GM13977 (cell line): ENCODE data around the gene IP6K1.
"Not testable (repeated sequence)": the region's sequence is repeated elsewhere in the genome, so short reads cannot be mapped to it uniquely, and the experiment has no call there.

Experiments used
- DNase-seq: peaks from one replicate; pipeline ENCODE4 v3.0.0; 2012; ENCODE audit warnings: low spot score
- in situ Hi-C: fragments of 300-500 bp; cut with MboI; formaldehyde crosslinking; loops from one replicate; pipeline ENCODE4 v1.12.0; 2022; ENCODE audit warnings: low sequenced_read_pairs, low pct_unique_long_range_greater_than_20kb, mixed read lengths, inconsistent platforms; ENCODE audit not compliant: unreplicated experiment
- TF ChIP-seq, protein P1 (sequence below): IDR thresholded peaks from 2 replicates; pipeline ENCODE4 v1.5.1; 2012; ENCODE audit warnings: mild to moderate bottlenecking, control low read depth; ENCODE audit not compliant: insufficient read depth; ENCODE audit errors: extremely low read depth, missing control alignments

The IP6K1 gene

DNA sequence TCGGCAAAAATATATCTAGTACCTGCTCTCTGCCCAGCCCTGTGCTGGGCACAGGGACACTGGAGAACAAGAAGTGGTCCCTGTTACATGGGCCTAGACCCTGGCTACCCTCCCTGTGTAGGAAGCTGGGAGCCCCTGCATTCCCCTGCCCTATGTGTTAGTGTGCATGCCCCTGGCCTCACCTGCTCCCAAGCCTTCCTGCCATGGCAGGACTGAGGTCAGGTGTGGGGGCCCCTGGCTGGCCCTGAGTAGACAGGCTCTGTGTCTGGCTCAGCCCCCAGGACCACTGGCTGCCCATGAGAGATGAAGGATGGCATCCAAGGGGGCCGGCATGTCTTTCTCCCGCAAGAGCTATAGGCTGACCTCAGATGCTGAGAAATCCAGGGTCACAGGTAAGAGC lies 95.5 kb downstream of the IP6K1 start:
- in situ Hi-C loops, DNase-seq: not testable (repeated sequence)

DNA sequence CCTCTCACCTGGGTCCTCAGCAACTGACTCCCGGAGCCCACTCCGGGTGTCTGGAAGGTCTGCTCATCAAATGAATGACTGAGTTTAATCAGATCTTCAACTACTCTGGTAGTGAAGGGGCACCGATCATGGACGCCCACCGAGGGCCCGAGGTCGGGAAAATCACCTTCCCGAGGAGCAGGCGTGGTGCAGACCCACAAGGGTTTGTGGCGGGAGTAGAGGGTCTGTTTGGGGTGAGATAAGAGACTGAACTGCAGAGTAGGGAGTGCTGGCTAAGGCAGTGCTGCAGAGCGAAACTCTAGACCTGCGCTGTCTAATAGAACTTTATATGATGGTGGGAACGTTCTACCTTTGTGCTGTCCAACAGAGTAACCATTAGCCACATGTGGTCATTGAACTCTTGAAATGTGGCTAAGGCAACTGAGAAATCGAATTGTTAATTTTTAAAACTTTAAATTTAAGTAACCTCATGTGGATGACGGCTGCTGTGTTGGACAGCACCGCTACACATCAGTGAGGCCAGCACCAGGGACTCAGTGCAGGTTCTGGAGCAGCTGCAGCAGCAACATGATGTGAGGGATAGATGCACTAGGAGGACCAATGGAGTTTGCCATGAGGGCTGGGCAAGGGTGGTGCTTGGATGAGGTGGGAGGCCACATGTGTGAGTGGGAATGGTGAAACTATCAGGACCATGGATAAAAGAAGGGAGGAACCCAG lies 96.3 kb downstream of the IP6K1 start:
- DNase-seq, in situ Hi-C loops: not testable (repeated sequence)

DNA sequence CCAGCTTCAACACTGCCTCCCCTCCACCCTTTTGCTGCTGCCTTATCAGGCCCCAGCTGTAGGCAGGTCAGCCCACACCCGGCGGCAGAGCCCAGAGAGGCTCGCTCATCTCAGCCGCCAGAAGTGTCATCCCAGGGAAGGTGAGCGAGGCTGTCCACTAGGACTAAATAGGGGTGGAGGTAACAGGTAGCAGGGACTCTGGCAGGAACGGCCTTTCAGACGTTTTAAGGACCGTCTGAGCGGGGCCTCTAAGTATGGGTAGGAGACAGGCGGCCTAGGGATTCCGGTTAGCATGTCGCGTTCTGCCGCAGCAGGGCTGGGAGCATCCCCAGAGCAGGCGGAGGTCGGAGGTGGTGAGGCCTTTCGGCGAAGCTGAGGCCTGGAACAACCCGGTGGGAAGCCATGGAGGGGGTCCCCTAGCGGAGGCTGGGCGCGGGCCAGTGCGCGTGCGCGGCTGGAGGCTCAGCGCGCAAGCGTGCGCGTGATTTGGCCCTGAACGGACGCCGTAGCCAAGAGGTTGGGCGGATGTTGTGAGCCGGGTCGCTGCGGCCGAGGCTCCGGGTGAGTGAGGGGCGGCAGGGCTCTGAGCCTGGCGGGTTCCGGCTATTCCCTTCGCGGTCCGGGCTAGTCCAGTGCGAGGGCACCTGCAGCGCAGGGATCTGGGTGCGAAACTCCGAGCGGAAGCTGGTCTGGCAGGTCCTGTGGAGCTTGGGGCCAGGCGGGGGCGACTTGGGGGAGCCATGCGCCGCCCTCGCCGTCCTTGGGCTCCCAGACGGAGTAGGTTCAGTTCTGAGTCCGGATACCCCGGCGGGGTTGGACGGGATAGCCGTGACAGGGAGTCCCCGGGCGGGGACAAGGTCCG lies 97.1 kb downstream of the IP6K1 start, which contains the start of the genes MST1 and RNF123:
Gene MST1 (minus strand): TSS at position 429 of the 862 bp plus-strand sequence. CDS start 783 bp downstream, outside the sequence.
Gene RNF123 (plus strand): TSS at position 512 of the 862 bp plus-strand sequence. CDS start 1,609 bp downstream, outside the sequence.
- TF ChIP-seq, protein P1, sequence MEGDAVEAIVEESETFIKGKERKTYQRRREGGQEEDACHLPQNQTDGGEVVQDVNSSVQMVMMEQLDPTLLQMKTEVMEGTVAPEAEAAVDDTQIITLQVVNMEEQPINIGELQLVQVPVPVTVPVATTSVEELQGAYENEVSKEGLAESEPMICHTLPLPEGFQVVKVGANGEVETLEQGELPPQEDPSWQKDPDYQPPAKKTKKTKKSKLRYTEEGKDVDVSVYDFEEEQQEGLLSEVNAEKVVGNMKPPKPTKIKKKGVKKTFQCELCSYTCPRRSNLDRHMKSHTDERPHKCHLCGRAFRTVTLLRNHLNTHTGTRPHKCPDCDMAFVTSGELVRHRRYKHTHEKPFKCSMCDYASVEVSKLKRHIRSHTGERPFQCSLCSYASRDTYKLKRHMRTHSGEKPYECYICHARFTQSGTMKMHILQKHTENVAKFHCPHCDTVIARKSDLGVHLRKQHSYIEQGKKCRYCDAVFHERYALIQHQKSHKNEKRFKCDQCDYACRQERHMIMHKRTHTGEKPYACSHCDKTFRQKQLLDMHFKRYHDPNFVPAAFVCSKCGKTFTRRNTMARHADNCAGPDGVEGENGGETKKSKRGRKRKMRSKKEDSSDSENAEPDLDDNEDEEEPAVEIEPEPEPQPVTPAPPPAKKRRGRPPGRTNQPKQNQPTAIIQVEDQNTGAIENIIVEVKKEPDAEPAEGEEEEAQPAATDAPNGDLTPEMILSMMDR, result peak; percentile 33
- DNase-seq, result peak; percentile 93
- in situ Hi-C loops, result no loop called here

DNA sequence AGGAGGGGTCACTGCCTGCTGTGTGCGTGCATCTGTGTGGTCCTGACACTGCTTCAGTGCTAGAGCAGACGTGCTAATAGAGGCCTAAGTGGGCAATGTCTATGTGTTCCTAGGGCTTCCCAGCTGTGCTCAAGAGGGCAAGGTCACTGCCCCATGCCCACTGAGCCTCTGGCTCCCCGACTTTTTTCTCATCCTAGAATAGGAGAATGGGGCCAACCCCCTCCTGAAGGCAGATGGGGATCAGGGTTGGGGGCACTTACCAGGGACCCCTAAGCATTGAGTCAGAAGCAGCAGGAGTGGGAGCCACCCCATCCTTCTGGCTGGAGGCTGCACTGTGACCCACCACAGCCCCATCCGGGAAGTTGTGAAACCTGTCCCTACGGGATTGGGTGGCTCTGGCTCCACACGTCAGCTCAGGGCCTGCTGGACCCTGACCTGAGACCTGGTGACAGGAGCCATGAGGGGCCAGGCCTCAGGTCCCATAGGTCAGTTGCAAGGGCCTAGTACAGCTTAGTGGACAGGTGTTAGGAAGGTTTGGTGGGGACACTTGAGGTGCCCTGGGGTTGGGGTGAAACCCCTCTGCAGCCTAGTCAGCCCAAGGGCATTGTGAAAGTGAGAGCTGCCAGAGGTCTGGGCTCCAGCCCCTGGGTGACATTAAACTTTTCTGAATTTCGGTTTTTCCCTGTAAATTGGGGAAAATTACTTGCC lies 97.8 kb downstream of the IP6K1 start:
- DNase-seq, in situ Hi-C loops: not testable (repeated sequence)

DNA sequence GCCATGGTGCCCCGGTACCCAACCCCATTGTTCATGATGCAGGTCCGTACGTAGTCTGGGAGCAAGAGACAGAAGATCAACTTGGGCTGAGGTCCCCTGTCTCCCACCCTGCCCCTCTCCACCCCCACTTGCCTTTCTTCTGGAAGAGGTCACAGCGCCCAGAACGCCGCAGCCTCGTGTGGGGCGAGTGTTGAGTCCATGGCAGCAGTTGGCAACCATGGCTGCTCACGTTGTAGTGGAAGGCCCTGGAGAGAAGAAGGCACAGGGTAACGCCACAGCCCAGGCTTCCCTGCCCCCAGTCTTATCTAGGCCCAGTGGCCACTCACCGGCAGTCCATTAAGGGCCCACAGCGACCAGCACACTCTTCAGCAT lies 98.9 kb downstream of the IP6K1 start:
- in situ Hi-C loops, result not testable (repeated sequence)

DNA sequence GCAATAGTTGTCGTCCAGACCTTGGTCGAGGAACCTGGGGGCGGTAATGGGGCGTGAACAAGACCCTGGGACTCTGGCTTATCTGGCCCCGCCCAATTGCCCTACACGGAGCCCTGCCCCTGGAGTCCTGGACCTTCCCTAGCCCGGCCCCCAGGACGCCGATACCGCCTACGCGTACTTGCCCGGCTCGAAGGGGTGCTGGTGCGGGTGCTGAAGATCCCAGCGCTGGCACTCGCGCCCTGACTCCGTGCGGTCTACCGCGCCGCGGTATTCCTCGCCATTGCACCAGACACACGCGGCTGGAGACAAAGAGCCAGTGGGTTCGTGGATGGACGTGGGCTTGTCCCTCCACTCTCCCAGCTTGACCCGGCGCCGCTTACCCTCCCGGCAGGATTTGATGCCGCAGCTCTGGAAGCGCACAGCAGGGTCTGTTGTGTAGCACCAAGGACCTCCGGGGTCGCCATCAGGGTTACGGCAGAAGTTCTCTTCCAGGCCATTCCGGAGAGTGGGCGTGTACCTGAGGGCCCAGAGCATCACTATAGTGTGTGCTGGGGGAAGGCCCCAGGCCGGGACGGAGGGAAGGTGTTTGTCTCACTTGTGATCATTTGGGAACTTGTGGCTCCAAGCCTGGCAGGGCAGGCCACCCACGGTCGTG lies 99.4 kb downstream of the IP6K1 start:
- in situ Hi-C loops, DNase-seq: not testable (repeated sequence)

More for the DNA sequence above, 98.9 kb downstream of the IP6K1 start:
- DNase-seq, result not testable (repeated sequence)

DNA sequence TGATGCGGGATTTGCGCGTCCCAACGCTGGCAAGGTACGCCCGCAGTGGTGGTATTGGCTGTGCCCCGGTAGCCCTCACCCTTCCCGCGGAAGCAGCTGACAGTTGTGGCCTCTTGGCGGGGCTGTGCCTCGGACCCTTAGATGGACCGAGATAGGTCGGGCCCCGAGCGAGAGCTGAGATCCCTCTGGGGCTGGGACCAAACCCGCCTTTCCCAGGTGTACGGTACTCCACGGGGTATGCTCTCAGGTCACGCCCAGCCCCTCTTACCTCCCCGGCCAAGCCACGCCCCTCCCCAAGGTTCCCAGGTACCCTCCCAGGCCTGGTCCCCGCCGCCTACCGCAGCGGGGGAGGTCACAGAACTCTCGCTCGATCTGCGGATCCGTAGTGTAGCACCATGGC lies 100.0 kb downstream of the IP6K1 start:
- DNase-seq, in situ Hi-C loops: not testable (repeated sequence)

DNA sequence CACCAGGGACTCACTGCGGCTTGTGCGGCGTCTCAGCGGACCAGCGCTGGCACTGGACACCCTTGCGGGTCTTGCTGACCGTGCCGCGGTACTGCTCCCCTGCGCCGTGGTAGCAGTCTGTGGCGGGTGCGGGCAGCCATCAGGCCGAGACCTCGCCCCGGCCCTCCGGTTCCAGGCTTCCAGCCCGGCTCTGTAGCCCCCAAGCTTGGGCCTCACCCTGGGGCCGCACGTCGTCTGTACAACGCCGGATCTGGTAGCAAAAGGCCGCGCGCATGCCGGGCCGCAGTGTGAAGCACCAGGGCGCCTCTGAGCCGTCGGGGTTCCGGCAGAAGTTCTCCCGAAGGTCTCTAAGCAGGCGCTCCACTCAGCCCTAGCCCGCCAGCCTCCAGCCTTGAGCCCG lies 100.5 kb downstream of the IP6K1 start:
- DNase-seq, result not testable (repeated sequence)

DNA sequence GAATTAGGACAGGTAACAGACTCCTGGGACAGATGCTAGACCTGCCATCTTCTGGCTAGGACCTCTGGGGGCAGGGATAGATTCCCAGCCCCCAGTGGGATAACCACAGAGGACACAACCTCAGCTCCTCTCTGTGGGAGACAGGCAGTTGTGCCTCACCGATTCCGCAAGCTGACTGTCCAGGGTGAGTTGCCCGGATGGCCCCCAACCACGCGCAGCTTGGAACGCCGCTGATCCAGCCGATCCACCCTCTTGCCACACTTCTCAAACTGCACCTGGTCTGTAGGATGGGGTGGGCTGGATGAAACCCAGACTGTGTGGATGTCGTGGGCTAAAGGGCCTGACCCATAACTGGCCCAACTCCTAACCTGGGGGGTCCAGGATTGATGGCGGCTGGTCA lies 101.2 kb downstream of the IP6K1 start:
- DNase-seq, in situ Hi-C loops: not testable (repeated sequence)

More for the DNA sequence above, 100.5 kb downstream of the IP6K1 start:
- in situ Hi-C loops, result not testable (repeated sequence)

DNA sequence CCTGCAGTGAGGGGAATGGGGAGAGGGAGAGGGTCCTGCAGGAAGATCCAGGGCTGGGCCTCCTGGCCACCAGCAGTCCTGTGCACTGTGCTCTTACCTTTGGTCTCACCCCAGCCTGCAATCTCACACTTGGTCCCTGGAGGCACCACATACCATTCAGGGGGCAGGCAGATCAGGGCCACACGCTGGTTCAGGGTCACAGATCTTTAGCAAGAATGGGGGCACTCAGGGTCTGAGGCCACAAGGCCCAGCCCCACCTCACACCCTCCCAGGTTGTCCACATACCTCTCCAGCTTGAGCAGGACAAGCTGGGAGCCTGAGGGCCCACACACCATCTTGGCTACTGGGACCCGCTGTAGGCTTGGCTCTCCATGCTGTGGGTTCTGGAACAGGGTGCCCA lies 101.9 kb downstream of the IP6K1 start:
- DNase-seq, in situ Hi-C loops: not testable (repeated sequence)

DNA sequence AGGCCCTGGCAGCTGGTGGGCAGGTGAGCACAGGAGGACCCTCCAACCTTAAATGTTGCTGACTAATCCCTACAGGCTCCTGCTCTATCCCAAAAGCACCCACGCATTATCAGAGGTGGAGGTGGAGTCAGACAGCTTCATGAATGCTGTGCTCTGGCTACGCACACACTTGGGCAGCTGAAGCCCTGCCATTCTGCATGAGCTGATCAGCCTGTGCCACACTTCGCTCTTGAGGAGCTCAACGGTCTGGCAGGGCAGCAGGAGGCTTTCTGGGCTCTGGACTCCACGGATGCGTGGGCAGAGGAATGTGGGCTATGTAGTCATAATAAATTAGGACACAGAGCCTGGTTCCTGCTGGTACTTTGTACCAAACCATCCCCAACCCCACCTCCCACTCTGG lies 103.2 kb downstream of the IP6K1 start:
- no peak for DNase-seq
- in situ Hi-C loops, result no loop called here
- TF ChIP-seq, protein P1, result no peak
